A673 (cell line): Measurements from ENCODE around the gene USP20. TPM values are rescaled to one million over a fixed set of nuclear protein-coding genes. Genes with fewer than 3 reads are reported as not detected.

ENCODE experiments used
- BruUV-seq: library from RNA; stranded (reverse); fragments of 400-500 nt; replicated peaks from 2 replicates; lab custom pipeline; 2021; lab: Mats Ljungman, UMichigan
- CTCF ChIA-PET: fragments of 300-600 bp; sonication (Branson Sonifier 250); formaldehyde crosslinking; loops from one replicate; lab custom pipeline; 2022; ENCODE audit warnings: antibody characterized with exemption; lab: Charles Lee
- POLR2A ChIA-PET: fragments of 300-600 bp; sonication (Branson Sonifier 250); formaldehyde crosslinking; loops from one replicate; lab custom pipeline; 2022; ENCODE audit warnings: antibody characterized with exemption; ENCODE audit not compliant: low non-redundant PET; lab: Charles Lee
- DNase-seq: peaks from one replicate; pipeline ENCODE4 v3.0.0-alpha.2; 2015; ENCODE audit warnings: low spot score
- H3K27ac ChIP-seq: fragments of 200-600 bp; sonication (generic); 2 replicates; pipeline ENCODE4 v1.5.1; 2016; ENCODE audit warnings: mixed run types, low read depth, mild to moderate bottlenecking, mixed read lengths, antibody characterized with exemption, low read length; ENCODE audit not compliant: poor library complexity, severe bottlenecking
- H3K27me3 ChIP-seq: fragments of 200-600 bp; sonication (generic); replicated peaks from 2 replicates; pipeline ENCODE4 v1.6.1; 2017; ENCODE audit warnings: mixed run types, low read depth, mild to moderate bottlenecking, mixed read lengths, antibody characterized with exemption, low read length; ENCODE audit not compliant: insufficient read depth, poor library complexity
- H3K36me3 ChIP-seq: fragments of 200-600 bp; sonication (generic); 2 replicates; pipeline ENCODE4 v1.6.1; 2016; ENCODE audit warnings: mixed run types, mild to moderate bottlenecking, mixed read lengths, antibody characterized with exemption, low read length; ENCODE audit not compliant: insufficient read depth, poor library complexity, severe bottlenecking
- H3K4me1 ChIP-seq: fragments of 200-600 bp; sonication (generic); 2 replicates; pipeline ENCODE4 v1.6.1; 2017; ENCODE audit warnings: mixed run types, mild to moderate bottlenecking, mixed read lengths, antibody characterized with exemption, low read length; ENCODE audit not compliant: insufficient read depth, poor library complexity, severe bottlenecking
- H3K4me3 ChIP-seq: fragments of 200-600 bp; sonication (generic); 2 replicates; pipeline ENCODE4 v1.5.1; 2016; ENCODE audit warnings: low read depth, mixed run types, mild to moderate bottlenecking, mixed read lengths, low read length; ENCODE audit not compliant: poor library complexity, severe bottlenecking
- H3K9me3 ChIP-seq: fragments of 200-600 bp; sonication (generic); 2 replicates; pipeline ENCODE4 v1.6.1; 2016; ENCODE audit warnings: mixed run types, low read depth, mild to moderate bottlenecking, mixed read lengths, antibody characterized with exemption, low read length; ENCODE audit not compliant: poor library complexity, severe bottlenecking
- EZH2 ChIP-seq: fragments of 200-600 bp; sonication (generic); IDR thresholded peaks from 2 replicates; pipeline ENCODE4 v1.6.1; 2017; ENCODE audit warnings: borderline replicate concordance, low read depth, mild to moderate bottlenecking, mixed read lengths, antibody characterized with exemption, low read length; ENCODE audit not compliant: poor library complexity, severe bottlenecking
- intact Hi-C: fragments of 100-400 bp; cut with micrococcal nuclease; formaldehyde crosslinking; loops from one replicate; pipeline ENCODE4 v1.10.0; 2022; ENCODE audit not compliant: unreplicated experiment
- total RNA-seq: library from RNA; stranded (reverse); gene quantifications from 2 replicates; pipeline ENCODE4 v1.2.3, GENCODE V29; 2021
- TF ChIP-seq, protein P1 (sequence below): fragments of 300-800, 200-600 bp; sonication (generic); conservative IDR thresholded peaks from 2 replicates; pipeline ENCODE4 v1.5.1; 2017; ENCODE audit warnings: low read depth, mild to moderate bottlenecking, antibody characterized with exemption, low read length, moderate library complexity, mixed read lengths

USP20 gene
- total RNA-seq, 1 experiment from 2014 or later, result 17.1 TPM

DNA sequence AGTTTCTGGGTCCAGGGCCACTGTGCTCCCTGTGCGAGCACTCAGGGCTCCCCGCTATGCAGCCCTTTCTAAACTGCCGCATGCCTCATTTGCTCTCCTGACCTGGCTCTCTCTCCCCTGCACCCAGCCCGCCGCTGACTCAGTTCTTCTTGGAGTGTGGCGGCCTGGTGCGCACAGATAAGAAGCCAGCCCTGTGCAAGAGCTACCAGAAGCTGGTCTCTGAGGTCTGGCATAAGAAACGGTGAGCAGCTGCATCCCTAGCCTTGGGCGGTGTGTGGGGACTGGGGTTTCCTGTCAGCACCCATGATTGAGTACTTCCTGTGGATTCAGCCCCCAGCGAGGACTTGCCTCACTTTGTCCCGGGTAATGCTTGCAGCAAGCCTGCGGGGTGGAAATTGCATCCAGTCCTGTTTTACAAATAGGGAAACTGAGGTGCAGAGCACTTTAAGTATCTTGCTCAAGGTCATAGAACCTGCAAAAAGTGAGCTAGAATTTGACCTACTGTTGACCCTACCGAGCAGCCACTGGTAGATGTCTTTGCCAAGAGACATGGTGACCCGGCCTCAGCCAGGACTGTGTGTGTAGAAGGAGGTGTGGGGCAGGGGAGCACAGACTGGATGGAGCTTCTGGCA, 27.9 kb downstream of the USP20 start:
- DNase-seq, result peak; percentile 87
- TF ChIP-seq, protein P1, sequence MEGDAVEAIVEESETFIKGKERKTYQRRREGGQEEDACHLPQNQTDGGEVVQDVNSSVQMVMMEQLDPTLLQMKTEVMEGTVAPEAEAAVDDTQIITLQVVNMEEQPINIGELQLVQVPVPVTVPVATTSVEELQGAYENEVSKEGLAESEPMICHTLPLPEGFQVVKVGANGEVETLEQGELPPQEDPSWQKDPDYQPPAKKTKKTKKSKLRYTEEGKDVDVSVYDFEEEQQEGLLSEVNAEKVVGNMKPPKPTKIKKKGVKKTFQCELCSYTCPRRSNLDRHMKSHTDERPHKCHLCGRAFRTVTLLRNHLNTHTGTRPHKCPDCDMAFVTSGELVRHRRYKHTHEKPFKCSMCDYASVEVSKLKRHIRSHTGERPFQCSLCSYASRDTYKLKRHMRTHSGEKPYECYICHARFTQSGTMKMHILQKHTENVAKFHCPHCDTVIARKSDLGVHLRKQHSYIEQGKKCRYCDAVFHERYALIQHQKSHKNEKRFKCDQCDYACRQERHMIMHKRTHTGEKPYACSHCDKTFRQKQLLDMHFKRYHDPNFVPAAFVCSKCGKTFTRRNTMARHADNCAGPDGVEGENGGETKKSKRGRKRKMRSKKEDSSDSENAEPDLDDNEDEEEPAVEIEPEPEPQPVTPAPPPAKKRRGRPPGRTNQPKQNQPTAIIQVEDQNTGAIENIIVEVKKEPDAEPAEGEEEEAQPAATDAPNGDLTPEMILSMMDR, result no peak
- no peak for TF ChIP-seq EZH2
- peaks cover 13% of the 10 kb centered on the region for H3K4me1 ChIP-seq

DNA sequence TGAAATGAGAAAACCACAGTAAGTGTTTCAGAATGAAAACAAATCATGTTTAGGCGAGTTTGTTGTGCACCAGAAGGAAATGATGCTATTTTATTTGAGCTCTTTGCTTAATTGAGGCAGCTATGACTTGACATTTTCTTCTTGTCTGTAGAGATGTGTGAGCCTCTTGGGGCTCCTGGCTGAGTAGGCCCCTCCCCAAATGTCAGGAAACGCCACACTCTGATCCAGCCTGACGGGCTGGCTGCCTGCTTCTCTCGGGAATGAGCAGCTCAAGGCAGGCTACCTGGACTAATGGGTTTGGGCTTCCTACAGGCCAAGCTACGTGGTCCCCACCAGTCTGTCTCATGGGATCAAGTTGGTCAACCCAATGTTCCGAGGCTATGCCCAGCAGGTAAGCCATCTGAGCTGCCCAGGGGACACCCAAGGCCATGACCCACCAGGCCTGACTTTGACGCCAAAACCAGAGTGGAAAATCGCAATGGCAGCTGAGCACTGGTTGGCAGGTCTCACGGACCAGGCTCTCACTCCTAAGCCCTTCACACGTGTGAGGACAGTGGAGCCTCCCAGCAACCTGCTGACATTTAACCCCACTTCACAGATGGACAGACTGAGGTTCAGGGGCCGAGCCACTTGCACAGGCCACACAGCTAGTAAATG, 29.9 kb downstream of the USP20 start:
- CTCF ChIA-PET, result no interaction called here
- peaks cover 13% of the 10 kb centered on the region for H3K4me1 ChIP-seq
- peak overlapping the region; percentile 56 for H3K27ac ChIP-seq
- TF ChIP-seq, protein P1, result no peak
- no peak for TF ChIP-seq EZH2
- H3K36me3 ChIP-seq, result no peaks in the 10 kb centered on the region
- H3K4me3 ChIP-seq, result no peak overlapping the region
- intact Hi-C loops, result no loop called here
- no peaks in the 10 kb centered on the region for H3K9me3 ChIP-seq
- BruUV-seq, result no TSS peak
- POLR2A ChIA-PET, result no interaction called here
- no peak for DNase-seq
- no peaks in the 10 kb centered on the region for H3K27me3 ChIP-seq

More for the DNA sequence above, 27.9 kb downstream of the USP20 start:
- BruUV-seq, result no TSS peak
- Histone ChIP-seq H3K27me3 (no peaks in the 10 kb centered on the region), H3K4me3 (no peak overlapping the region), H3K36me3 (no peaks in the 10 kb centered on the region), H3K27ac (peak overlapping the region; percentile 18), H3K9me3 (no peaks in the 10 kb centered on the region)
- intact Hi-C loops, result no loop called here
- CTCF ChIA-PET, result no interaction called here
- POLR2A ChIA-PET, result no interaction called here

DNA sequence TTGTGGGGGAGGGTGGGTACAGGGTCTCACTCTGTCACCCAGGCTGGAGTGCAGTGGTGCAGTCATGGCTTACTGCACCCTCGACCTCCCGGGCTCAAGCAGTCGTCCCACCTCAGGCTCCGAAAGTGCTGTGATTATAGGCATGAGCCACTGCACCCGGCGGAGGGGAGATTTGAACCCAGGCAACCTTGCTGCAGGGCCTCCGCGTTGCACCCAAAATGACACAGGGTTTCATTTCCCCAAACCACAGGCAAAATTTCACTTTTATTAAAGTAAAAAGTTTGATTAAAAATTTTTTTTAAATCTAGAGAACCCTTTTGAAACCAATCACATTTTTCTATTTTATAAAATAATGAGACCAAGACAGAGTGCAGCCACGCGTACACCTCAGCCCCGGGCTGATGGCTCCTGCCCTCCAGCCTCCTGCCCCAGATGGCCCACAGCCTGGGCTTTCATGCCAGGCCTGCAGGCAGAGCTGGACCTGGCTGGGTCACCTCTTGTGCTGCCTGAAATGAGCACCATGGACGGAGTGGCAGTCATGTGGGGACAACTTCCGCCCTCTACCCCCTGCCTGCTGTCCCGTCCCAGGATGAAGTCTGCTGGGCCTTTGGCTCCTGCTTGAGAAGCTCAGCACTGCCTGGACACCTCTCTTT, 30.5 kb downstream of the USP20 start:
- Histone ChIP-seq H3K4me1 (peaks cover 13% of the 10 kb centered on the region), H3K4me3 (no peak overlapping the region), H3K27me3 (no peaks in the 10 kb centered on the region), H3K27ac (peak overlapping the region; percentile 56), H3K36me3 (no peaks in the 10 kb centered on the region), H3K9me3 (no peaks in the 10 kb centered on the region)
- BruUV-seq, result no TSS peak
- TF ChIP-seq, protein P1, result no peak
- no peak for TF ChIP-seq EZH2
- ChIA-PET POLR2A (no interaction called here), CTCF (no interaction called here)
- DNase-seq, result no peak
- intact Hi-C loops, result no loop called here
